HPDE6-E6E7 (cell line): ENCODE measurements around the gene CCDC184.
"Not testable (repeated sequence)": the region's sequence is repeated elsewhere in the genome, so short reads cannot be mapped to it uniquely, and the experiment has no call there.

Experiments
- DNase-seq: peaks from one replicate; pipeline ENCODE4 v3.0.0; 2011; ENCODE audit warnings: missing footprints; ENCODE audit errors: extremely low spot score

Gene CCDC184

GRCh38 chr12:48203192-48203591, 19.7 kb downstream of the CCDC184 start, which contains the start of gene OR10AD1:
TSS of gene OR10AD1 (minus strand) at chr12:48203292. CDS start at chr12:48203292, 0 bp downstream.
- no peak for DNase-seq

GRCh38 chr12:48209495-48209894, 26.1 kb downstream of the CCDC184 start:
- not testable (repeated sequence) for DNase-seq

- DNase-seq, result no peak
Measured at GRCh38 chr12:48216785-48217184, 33.3 kb downstream of the CCDC184 start.

GRCh38 chr12:48219631-48220030, 36.2 kb downstream of the CCDC184 start:
- DNase-seq, result no peak

GRCh38 chr12:48220701-48221100, 37.3 kb downstream of the CCDC184 start:
- no peak for DNase-seq

GRCh38 chr12:48221645-48222044, 38.2 kb downstream of the CCDC184 start:
- no peak for DNase-seq

GRCh38 chr12:48224533-48224932, 41.1 kb downstream of the CCDC184 start:
- not testable (repeated sequence) for DNase-seq

- not testable (repeated sequence) for DNase-seq
Measured at GRCh38 chr12:48231169-48231958, 47.9 kb downstream of the CCDC184 start.
